Measurements from ENCODE around the gene KRTAP10-3. TPM values are rescaled to one million over a fixed set of nuclear protein-coding genes. Genes with fewer than 3 reads are reported as not detected.

Gene KRTAP10-3
- total and polyA plus RNA-seq, 2 donors (not counting 3 experiments of a cell fraction or from before 2014, with no cell fraction given): not detected

DNA sequence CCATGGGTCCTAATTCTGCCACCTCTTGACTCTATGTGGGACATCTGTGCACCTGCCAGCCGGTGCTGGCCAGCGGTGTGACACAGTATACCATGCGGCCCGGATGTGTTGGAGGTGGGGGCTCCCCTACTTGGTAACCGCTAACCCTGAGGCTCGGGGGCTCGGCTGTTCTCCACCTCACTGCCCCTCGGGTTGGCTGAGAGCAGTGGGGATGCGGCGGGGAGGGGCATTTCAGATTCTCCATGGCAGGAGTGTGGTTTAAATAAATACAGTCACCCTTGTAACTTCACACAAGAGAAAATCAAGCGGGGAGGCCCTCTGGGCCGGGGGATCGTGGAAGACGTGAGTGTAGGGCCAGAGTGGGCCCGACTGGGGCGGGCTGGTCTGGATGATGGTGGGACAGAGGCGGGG, 29.6 kb downstream of the KRTAP10-3 start:
- Histone ChIP-seq H3K4me1 (ENCODE audit: control insufficient read depth, extremely low read depth, insufficient read depth, low read length) (no peaks in the 10 kb centered on the region), H3K27me3 (ENCODE audit: control insufficient read depth in 2 of 2, insufficient read depth in 2 of 2, low read length in 2 of 2) (no peaks in the 10 kb centered on the region), H3K9ac (replicated peaks; ENCODE audit: extremely low read depth, insufficient read depth, low read length) (no peak overlapping the region), H3K4me3 (replicated peaks in 1 of 3; ENCODE audit: insufficient read depth in 1 of 3, low read depth in 1 of 3, low read length in 3 of 3) (no peak overlapping the region), H3K36me3 (ENCODE audit: control insufficient read depth in 2 of 2, extremely low read depth in 1 of 2, insufficient read depth in 2 of 2, low read length in 2 of 2) (no peaks in the 10 kb centered on the region), H3K9me1 (replicated peaks; ENCODE audit: control insufficient read depth, extremely low read depth, insufficient read depth, low read length) (no peaks in the 10 kb centered on the region), H3K27ac (ENCODE audit: insufficient read depth, low read depth, low read length) (no peak overlapping the region), H4K20me1 (replicated peaks; ENCODE audit: control insufficient read depth, extremely low read depth, insufficient read depth, low read length) (no peaks in the 10 kb centered on the region), H3K4me2 (ENCODE audit: insufficient read depth, low read length) (no peak overlapping the region), H3K79me2 (ENCODE audit: control insufficient read depth, insufficient read depth, low read length) (no peaks in the 10 kb centered on the region), H3K9me3 (replicated peaks; ENCODE audit: control insufficient read depth, insufficient read depth, low read length) (no peaks in the 10 kb centered on the region), H2AFZ (ENCODE audit: low read depth, low read length) (no peak overlapping the region)
- intact Hi-C loops (cut with micrococcal nuclease) (no loop called here), dilution Hi-C loops (cut with MboI; ENCODE audit: extremely low pct_ligation_motif_present, low sequenced_read_pairs) (no loop called here)
- ChIA-PET CTCF (no interaction called here), POLR2A (no interaction called here)
- no TSS peak for BruUV-seq (replicated peaks)
- FAIRE-seq (no peak), DNase-seq (ENCODE audit: low read depth, low spot score) (no peak)
- TF ChIP-seq POLR2A (IDR thresholded peaks at IDR 0.05; ENCODE audit: low read depth, low read length): no peak
- TF ChIP-seq FOS (IDR thresholded peaks at IDR 0.05; ENCODE audit: borderline replicate concordance, insufficient read depth, low read length): no peak
- TF ChIP-seq MYC (IDR thresholded peaks at IDR 0.05; ENCODE audit: low read depth, low read length): no peak
- TF ChIP-seq POLR2AphosphoS5 (IDR thresholded peaks at IDR 0.05; ENCODE audit: insufficient read depth, low read depth, low read length): no peak
- TF ChIP-seq, protein P1, sequence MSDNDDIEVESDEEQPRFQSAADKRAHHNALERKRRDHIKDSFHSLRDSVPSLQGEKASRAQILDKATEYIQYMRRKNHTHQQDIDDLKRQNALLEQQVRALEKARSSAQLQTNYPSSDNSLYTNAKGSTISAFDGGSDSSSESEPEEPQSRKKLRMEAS (IDR thresholded peaks at IDR 0.05; ENCODE audit: insufficient read depth, insufficient read length): no peak
- TF ChIP-seq GATA2 (IDR thresholded peaks at IDR 0.05; ENCODE audit: insufficient read depth, insufficient read length, low read depth, low read length): no peak
- no peak for TF ChIP-seq JUN (IDR thresholded peaks at IDR 0.05; ENCODE audit: borderline replicate concordance, insufficient read depth, insufficient read length, low read depth)
- no peak for TF ChIP-seq EZH2 (IDR thresholded peaks at IDR 0.05; ENCODE audit: borderline replicate concordance, low read depth, low read length, severe bottlenecking)
- no peak for TF ChIP-seq CTCF (IDR thresholded peaks at IDR 0.05; ENCODE audit: extremely low read depth in 1 of 2, insufficient read depth in 1 of 2, low read depth in 1 of 2, low read length in 2 of 2)
